ENCODE measurements around the gene MAB21L4. TPM values are rescaled to one million over a fixed set of nuclear protein-coding genes. Genes with fewer than 3 reads are reported as not detected.

MAB21L4 gene
- polyA plus RNA-seq, 3 donors = 0.37 to 0.48 TPM; not detected in 1

DNA sequence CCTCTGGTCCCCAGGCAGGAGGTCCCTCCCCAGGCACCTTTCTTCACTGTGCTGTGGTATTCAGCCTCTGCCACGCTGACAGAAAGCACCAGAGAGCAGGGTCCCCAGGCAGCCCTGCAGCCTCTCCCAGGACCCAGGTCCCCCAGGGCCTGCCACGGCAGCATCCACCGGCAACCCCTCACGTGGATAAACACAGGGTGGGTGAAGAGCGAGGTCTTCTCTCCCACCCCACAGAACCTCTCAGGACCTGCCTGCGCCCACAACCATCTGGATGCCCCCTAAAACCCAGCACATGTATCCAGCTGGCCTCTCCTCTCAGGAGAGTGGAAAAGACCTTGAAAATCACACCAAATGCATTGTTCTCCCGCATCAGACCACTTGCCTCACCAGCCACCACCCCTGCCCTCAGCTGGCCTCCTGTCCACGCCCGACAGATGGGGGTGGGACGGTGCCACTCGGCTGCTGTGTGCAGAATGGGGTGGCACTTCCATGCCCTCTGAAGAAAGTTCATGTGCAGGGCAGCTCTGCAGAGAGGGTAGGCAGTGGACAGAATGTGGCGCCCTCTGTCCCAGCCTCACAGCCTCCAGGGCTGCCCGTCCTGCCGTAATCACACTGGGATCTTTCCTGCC is 6.1 kb upstream of the MAB21L4 start:
- 80 to 88% (median 83%) methylated on average over 13 to 14 of the region's 14 CpGs for WGBS, 3 donors
- no peak overlapping the region for H3K27ac ChIP-seq (ENCODE audit: low read depth, low read length)

DNA sequence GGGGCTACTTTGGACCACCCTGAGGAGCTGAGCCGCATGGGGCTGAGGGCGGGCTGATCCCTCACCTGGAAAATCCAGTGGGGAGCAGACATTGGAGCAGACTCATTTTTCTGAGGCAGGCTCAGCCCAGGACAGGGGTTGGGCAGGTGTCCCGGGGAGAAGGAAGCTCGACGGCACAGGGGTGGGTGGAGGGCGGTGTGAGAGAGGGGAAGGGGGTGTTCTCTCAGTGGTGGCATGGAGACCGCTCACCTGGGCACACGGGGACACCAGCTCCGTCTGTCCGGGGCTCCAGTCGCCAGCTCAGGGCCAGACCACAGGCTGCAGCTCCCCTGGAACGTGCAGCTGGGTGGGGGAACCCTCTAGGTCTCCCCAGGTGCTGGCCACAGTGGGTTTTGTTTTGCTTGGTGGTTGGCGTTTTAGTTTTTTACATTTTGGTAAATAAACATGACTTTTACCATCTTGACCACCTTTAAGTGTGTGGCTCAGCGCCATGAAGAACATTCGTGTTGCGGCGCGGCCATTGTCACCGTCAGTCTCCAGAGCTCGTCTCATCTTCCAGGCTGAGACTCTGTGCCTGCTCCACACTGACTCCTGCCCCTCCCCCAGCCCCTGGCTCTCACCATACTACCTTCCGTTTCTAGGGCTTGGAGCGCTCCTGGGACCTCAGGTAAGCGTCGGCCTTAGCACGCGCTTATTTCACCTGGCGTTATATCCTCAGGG is 4.3 kb upstream of the MAB21L4 start:
- WGBS, 3 donors = 84 to 91% (median 88%) methylated on average over 26 to 27 of the region's 27 CpGs
- H3K27ac ChIP-seq (ENCODE audit: low read depth, low read length) = no peak overlapping the region

DNA sequence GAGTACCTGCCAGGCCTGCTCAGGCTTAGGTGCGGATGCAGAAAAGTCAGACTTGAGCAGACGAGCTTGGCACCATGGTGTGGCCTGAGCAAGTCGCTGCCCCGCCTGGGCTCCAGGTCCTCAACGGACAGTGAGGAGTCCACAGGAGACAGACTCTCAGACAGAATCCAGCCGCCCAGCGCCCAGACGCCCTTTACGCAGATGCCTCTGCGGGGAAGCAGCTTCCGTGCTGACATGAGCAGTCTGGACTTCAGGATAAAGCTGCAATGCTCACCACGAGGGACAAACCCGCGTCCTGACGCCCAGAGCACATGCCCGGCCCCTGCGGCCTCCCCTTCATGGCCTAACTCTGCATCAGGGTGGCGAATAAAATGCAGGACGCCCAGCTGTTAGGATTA is 3.5 kb upstream of the MAB21L4 start:
- no peak overlapping the region for H3K27ac ChIP-seq (ENCODE audit: low read depth, low read length)
- 92 to 93% (median 92%) methylated on average over 19 of the region's 19 CpGs for WGBS, 3 donors

DNA sequence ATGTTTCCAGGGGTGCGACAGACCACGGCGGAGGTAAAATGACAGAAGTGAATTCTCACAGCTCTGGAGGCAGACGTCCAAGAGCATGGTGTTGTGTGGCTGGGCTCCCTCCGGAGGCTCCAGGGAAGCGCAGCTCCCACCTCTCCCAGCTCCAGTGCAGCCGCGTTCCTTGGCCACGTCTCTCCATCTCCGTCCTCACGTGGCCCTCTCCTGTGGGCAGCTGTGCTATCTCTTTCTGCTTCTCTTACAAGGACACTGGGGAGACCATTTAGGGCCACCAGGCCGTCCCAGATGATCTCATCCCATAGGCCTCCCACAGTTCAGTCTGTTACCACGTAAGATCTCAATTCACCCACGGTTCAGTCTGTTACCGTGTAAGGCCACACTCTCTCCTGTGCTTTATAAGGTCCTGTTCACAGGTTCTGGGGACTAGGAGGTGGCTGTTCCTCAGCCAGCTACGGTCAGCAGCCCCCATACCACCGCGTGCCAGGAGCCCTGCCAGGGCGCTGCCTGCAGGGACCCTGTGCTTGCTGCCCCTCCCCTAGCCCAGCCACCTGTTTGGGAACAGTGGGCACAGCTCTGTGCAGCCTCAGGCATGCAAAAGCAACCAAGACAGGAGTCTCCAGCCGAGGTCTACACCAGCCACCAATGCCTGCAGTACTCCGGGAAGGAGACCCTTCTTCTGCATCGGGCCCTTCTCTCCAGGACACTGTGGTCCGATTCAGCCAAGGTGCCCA is 2.9 kb upstream of the MAB21L4 start:
- H3K27ac ChIP-seq (ENCODE audit: low read depth, low read length) = no peak overlapping the region
- WGBS, 3 donors = 57 to 81% (median 63%) methylated on average over 22 to 23 of the region's 23 CpGs

DNA sequence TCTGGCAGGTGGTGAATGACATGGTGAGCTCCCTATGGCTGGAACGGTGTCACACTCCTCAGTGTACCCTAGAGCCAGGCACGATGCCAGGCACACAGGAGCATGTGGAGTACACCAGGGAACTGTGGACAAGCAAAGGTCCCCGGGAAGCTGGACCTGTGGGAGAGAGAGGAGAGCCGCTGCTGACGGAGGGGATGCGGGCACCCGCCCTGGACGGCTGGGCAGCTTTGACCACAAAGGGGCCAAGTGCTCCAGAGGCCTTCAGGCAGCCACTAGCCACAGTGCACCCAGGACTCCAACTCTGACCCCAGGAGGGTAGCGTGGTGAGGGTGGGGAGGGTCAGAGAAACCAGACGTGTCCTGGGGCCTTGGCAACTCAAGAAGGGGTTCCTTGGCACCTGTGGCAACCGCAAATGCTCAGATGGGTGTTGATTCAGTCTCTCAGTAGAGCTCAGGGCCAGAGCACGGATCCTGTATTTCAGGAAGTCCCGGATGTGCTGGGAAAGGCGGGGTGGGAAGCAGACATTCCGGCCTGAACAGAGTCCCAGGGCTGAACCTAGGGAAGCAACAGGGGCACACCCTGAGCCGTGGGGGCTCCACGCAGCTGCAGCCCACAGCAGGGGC is 2.3 kb upstream of the MAB21L4 start:
- WGBS, 3 donors = 57 to 67% (median 63%) methylated on average over 17 of the region's 17 CpGs
- no peak overlapping the region for H3K27ac ChIP-seq (ENCODE audit: low read depth, low read length)

DNA sequence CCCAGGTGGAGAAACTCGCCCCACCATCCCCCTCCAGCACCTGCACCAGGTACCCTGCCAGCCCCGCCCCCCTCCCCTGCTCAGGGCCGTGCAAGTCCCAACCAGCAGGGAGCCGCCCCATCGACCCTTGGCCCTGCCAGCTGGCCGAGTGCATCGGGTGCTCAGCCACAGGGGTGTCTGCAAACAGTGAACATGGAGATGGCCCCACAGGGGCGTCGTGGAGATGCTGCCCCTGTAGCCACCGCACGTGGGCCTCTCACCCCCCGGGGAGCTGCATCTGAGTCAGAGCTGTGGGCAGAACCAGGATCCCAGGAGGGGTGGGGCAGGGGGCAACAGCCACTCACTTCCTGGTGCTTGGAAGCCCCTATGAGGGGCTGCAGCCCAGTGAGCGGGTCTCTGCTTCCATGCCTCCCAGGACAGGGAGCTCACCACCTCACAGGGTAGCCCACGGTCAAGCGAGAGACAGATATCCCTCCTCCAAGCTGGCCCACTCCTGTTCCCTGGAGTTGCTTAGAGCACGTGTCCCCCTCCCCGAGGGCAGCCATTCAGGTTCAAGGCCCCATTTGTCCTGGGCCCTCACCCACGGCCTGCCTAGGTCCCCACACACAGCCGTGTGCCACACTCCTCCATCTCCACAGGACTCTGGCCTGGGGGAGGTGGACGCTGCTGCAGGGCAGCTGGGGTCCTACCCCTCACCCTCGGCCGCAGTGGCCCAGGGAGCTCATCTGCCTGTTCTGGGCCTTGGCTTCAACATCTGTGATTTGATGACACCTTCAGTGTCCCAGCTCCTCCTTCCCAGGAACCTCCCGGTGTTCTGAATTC is 1.1 kb upstream of the MAB21L4 start:
- 56 to 74% (median 71%) methylated on average over 22 to 23 of the region's 23 CpGs for WGBS, 3 donors
- no peak overlapping the region for H3K27ac ChIP-seq (ENCODE audit: low read depth, low read length)

DNA sequence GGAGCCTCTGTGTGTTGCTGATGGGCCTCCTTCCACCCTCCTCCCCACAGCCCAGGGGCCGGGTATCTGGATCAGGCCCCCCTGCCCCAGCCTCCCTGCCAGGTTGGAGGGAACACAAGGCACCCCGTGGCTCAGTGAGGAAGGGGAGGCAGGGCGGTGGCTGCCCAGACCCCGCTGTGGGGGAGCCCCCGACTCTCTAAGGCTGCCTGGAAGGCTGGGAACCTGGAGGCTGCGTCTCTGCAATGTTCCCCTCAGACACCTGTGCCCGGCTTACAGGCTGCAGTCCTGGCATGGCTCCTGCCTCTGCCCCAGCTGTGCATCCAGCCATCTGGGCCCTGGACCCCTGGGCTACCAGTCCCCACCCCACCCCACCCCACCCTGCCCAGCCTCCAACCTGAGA is 438 bp upstream of the MAB21L4 start:
- H3K27ac ChIP-seq (ENCODE audit: low read depth, low read length) = no peak overlapping the region
- 48 to 87% (median 73%) methylated on average over 6 to 7 of the region's 7 CpGs for WGBS, 3 donors

DNA sequence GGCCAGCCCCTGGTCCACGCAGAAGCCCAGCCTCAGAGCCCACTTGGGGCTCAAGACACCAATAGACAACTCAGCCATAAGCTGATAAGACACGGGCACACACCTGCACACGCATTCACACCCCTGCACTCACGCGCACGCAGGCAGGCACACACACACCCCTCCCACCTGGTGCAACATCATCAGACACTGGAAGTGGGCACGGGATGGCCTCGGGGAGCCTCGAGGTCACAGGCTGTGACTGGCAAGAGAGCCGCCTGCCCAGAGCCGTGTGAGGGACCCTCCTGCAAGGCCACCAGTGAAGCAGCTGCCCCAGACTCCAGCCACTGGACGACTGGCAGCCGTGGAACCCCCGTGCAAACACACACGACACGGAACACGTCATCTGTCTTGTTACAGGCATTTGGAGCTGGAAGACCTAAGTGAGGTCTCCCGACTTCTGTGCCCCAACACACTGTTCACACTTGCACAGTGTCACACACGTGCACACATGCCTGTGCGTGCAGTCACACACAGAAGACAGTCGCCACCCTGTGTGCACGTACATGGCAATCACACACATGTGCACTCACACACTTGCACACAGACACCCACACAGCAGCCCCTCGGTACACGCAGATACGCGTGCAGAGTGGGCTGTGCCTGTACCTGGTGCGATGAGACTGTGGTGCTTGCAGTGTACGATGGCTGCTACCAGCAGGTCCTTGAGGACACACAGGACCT is 959 bp downstream of the MAB21L4 start:
- no peak overlapping the region for H3K27ac ChIP-seq (ENCODE audit: low read depth, low read length)
- 73 to 91% (median 88%) methylated on average over 28 of the region's 28 CpGs for WGBS, 3 donors

DNA sequence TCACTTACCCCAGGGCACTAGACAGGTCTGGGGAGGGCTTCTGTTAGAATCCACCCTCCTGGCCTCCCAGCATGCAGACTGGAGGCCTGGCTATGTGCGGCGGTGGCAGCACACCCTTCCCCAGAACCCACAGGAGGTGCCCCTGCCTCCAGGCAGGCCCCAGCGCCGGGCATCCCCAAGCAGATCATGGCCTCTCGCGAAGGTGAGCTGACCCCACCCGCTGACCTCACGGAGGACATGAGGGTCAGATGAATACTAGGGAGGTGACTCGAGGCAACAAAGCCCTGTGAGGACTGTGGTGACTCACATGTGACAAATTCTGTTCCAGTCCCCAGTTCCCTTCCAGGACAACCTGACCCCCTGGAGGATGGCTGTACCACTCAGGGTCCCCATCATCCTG is 1.9 kb downstream of the MAB21L4 start:
- no peak overlapping the region for H3K27ac ChIP-seq (ENCODE audit: low read depth, low read length)
- WGBS, 3 donors = 80 to 93% (median 82%) methylated on average over 9 of the region's 9 CpGs

DNA sequence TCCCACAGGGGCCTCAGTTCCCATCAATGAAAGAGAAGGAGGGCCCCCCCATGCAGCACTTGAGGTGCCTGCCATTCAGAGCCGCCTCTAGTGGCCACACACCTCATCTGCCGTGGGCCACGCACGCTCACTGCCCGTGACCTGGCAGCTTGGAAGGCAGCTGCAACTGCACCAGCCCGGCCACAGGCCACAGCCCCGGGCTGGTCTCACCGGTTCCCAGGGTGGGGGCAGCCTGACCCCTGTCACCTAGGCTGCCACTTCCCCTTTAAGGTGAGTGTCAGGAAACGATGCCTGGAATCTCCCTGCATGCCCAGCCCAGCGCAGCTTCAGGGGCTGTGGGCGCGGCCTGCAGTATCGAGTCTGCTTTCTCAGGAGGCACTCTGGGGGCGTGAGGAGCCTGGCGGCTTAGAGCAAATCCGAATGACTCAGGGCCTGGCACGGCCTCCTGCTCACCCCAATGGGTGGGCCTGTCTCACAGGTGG is 2.6 kb downstream of the MAB21L4 start:
- WGBS, 3 donors = 53 to 63% (median 56%) methylated on average over 17 of the region's 17 CpGs
- H3K27ac ChIP-seq (ENCODE audit: low read depth, low read length) = no peak overlapping the region

DNA sequence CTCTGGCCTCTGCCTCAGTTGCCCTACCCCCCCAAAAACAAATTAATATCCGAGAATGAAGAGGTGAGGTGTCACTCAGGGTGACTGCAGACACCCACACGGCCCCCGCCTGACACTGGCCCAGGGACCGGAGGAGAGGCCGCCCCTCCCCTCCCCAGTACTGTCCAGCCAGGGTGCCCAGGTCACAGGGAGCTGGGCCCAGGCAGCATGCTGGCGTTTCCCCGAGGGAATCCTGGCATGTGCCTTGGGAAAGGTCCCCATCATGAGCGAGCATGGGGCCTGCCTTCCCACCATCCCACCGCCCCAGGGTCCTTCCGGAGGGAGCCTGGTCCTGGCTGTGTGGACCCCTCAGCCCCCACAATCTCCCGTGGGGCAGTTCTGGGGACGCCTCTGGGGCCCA is 3.0 kb downstream of the MAB21L4 start:
- H3K27ac ChIP-seq (ENCODE audit: low read depth, low read length) = no peak overlapping the region

DNA sequence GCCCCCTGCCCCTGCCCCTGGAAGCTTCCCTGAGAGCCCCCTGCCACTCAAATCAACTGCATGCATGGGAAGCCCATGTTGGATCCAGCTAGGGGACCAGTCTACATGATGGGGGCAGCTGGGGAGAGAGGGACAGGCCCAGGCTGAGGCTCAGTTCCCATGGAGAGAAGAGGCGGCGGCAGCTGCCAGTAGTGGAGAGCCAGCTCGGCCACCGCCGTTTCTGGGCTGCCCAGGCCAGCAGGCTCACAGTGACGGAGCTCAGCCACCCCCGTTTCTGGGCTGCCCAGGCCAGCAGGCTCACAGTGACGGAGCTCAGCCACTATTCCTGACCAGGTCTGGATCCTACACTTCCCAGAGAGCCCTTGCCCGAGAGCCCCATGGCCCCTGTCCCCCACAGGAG is 3.6 kb downstream of the MAB21L4 start:
- H3K27ac ChIP-seq (ENCODE audit: low read depth, low read length) = no peak overlapping the region
- 80 to 84% (median 82%) methylated on average over 9 of the region's 9 CpGs for WGBS, 3 donors

More for the DNA sequence above, 3.0 kb downstream of the MAB21L4 start:
- 81 to 94% (median 85%) methylated on average over 8 to 12 of the region's 12 CpGs for WGBS, 3 donors

DNA sequence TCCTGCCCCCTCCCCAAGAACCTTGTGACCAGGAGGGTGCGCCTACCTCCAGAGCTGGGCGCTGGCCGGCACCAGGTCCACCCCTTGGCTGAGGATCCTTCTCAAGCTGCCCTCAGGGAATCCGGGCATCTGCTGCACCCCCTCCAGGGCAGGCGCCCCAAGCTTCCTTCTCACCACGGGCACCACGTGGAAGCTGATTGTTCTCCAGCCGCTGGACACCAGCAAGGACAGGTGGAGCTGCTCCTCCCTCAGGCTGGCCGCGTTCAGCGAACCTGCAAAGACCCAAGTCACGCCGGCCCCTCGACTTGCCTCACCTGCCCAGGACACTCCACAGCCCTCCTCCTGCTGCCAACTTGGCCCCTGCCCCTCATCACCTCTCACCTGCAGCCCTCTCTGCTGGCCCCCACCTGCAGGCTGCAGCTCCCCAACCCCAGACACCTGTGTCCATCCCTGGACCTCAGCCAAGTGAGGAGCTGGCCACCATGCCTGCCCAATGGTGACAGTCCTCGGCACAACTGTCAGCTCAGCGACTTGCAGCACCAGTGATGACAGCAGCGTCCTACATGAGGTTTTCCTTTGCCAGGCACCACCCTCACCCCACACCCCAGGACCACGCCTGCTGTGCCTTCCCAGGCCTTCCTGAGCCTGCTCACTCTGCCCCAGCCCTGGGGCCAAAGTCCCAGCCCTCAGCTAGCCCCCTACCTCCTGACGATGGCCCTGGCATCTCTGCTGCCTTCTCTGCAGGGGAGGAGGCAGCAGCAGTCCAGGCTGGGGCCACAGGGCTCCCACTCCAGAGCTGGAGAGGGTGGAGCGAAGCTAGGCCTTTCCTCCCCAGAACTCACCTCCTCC is 4.2 kb downstream of the MAB21L4 start:
- no peak overlapping the region for H3K27ac ChIP-seq (ENCODE audit: low read depth, low read length)
- 78 to 86% (median 84%) methylated on average over 20 of the region's 20 CpGs for WGBS, 3 donors

DNA sequence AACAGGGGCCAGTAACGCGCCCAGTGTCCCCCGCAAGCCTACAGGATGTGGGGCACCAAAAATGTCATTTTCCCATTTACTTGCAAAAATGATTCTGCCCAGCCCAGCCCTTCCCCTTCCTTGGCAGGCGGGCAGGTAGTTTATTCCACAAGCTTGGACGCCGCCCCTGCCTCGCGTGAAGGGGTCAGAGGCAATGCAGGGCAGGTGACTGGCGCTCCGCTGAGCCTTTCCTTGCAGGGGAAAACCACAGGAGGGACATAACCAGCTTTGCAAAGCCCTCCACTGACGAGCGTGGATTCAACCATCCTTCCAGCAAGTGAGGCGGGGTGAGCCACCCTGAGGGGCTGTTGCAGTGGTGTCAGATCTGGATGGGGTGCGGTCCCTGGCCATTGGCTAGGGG is 5.3 kb downstream of the MAB21L4 start:
- H3K27ac ChIP-seq (ENCODE audit: low read depth, low read length) = no peak overlapping the region
- WGBS, 3 donors = 77 to 91% (median 90%) methylated on average over 14 of the region's 14 CpGs

DNA sequence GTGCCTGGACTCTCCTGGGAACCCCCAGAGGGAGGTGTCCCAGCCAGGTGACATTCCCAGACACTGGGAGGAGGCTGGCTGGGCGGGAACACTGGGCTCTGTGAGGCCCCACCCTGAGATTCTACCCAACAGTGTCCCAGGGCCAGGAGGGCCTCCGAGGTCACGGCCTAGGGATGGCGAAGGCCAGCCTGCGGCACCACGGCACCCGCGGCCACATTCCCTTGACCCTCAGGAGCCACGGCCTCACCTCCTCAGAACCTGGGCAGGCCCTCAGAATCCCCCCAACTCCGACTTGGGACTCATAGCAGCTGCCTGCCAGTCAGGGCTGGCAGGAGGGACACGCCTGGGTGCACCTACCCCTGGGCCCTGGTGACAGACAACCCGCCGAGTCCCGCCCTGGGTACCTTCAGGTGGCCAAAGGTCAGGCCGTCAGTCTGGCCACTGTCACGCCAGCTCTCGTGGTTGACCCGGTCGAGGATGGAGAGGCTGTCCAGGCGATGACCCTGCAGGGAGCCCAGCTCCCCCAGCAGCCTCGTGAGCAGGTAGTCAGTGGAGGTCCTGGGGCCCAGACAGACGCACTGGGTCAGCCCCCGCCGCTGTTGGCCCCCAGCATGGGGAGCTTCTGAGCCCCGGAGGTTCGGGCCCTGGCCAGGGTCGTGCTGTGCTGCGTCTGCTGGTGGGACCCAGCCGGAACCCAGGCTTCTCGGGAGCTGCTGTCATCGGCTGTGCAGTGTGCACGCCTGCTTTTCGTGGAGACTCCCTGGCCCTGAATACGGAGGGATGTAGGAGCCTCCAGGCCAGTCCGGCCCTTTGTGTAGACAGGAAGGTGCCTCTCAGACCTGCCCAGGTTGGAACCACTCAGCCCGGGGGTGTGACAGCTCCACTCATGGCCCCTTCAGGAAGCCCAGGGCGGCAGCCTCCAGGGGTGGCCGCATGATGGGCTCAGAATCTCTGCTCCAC is 6.1 kb downstream of the MAB21L4 start:
- H3K27ac ChIP-seq (ENCODE audit: low read depth, low read length) = no peak overlapping the region
- WGBS, 3 donors = 87 to 91% (median 88%) methylated on average over 38 of the region's 38 CpGs

All from adipose tissue (tissue), 3 donors.